Measurements from ENCODE around the gene SLC22A8.

Gene SLC22A8

DNA sequence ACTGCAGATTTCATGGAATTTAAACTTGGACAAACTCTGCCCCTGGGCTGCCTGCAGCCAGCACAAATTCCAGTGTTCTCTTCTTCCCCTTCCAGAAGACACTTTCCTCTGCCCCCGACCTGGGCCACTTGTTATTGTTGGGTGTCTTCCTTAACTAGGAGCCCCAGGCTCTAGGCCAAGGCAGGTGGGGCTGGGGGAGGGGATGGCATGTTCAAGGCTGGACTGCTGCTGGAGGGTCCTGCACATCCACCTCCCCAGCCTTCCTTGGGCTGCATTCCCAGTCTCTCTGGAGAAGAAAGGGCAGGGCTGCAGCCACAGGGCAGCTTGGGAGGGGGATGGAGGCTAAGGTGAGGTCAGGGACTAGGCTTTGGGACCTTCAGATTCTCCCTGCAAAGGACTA lies 19.4 kb downstream of the SLC22A8 start:
- H3K4me3 ChIP-seq (ENCODE audit: low read length) = no peak overlapping the region
- DNase-seq (ENCODE audit: low read depth, low spot score) = no peak

DNA sequence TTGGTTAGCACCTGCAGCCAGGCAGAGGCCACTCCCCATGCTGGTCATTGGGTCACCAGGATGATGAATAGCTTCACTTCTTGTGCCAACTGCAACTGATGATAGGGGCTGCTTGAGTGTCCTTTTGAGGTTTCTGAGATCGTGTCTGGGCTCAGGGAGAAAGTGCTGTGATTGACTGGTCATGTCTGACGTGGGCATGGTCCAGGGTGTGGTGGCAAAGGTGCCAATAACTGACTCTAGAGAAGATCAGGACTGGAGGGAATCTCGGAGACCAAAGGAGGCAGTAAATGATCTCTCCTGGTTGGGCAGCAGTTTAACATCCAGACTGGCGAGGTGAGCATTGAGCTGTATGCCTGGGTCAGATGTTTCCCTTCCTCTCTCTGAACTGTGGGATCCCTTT lies 20.9 kb downstream of the SLC22A8 start:
- no peak for DNase-seq (ENCODE audit: low read depth, low spot score)
- H3K4me3 ChIP-seq (ENCODE audit: low read length) = no peak overlapping the region

- no peak overlapping the region for H3K4me3 ChIP-seq (ENCODE audit: low read length)
- DNase-seq (ENCODE audit: low read depth, low spot score) = no peak
These were observed 27.4 kb downstream of the SLC22A8 start for GRCh38 chr11:62988276-62988675.

- no peak overlapping the region for H3K4me3 ChIP-seq (ENCODE audit: low read length)
- no peak for DNase-seq (ENCODE audit: low read depth, low spot score)
These were observed 30.4 kb downstream of the SLC22A8 start for GRCh38 chr11:62985041-62985750.

DNA sequence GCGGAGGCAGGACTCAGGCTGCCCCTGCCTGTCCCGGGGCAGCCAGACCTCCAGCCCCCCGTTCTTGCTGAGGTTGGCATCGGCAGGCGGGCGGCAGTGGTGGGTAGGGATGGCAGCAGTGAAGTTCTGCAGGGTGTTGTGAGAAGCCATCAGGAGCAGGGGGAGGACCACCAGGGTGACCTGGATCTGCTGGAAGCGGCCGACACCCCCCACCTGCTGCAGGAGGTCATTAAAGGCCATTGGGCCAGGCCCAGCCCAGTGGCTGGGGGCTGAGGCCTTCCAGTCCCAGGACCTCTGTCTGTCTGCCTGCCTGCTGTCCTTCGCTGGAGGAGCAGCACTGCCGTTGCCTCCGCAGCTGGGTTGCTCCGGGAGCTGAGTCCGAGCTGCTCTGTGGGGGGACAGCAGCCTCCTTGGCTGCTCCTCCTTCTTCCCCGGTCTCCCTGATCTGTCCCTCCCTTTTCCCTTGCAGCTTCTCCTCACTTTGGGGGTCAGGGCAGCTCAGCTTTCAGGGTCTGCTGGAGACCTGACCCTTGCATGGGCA lies 31.1 kb downstream of the SLC22A8 start, which contains the start of gene SLC22A6:
Gene SLC22A6 (minus strand): TSS at position 517 of the 541 bp plus-strand sequence. CDS start 277 bp downstream, at position 240.
- DNase-seq (ENCODE audit: low read depth, low spot score) = no peak
- H3K4me3 ChIP-seq (ENCODE audit: low read length) = no peak within 1 kb of the TSS

- no peak for DNase-seq (ENCODE audit: low read depth, low spot score)
These were observed 32.0 kb downstream of the SLC22A8 start for GRCh38 chr11:62983536-62984199.

GRCh38 chr11:62981743-62982142 lies 33.9 kb downstream of the SLC22A8 start:
- DNase-seq (ENCODE audit: low read depth, low spot score) = no peak
- H3K4me3 ChIP-seq (ENCODE audit: low read length) = no peak overlapping the region

More at GRCh38 chr11:62983536-62984199, 32.0 kb downstream of the SLC22A8 start:
- no peak overlapping the region for H3K4me3 ChIP-seq (ENCODE audit: low read length)

GRCh38 chr11:62980133-62980760 lies 35.4 kb downstream of the SLC22A8 start:
- DNase-seq (ENCODE audit: low read depth, low spot score) = peak; percentile 15
- no peak overlapping the region for H3K4me3 ChIP-seq (ENCODE audit: low read length)

DNA sequence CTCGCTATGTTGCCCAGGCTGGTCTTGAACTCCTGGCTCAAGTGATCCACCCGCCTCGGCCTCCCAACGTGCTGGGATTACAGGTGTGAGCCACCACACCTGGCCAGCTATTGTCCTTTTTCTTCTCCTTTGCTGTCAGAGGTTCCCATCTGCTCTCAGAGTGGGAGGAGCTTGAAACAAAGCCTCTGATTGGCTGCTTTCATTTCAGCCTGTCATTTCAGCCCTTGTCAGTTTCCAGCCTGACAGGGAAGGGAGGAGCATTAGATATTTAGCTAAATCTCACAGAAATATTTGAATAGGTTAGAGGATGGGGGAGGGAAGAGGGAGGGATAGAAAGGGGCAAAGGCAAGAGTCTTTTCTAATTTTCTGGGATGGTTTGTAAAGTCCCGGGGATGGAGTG lies 39.5 kb downstream of the SLC22A8 start:
- H3K4me3 ChIP-seq (ENCODE audit: low read length) = no peak overlapping the region
- DNase-seq (ENCODE audit: low read depth, low spot score) = no peak

- H3K4me3 ChIP-seq (ENCODE audit: low read length) = no peak overlapping the region
- DNase-seq (ENCODE audit: low read depth, low spot score) = peak; percentile 23
These were observed 40.7 kb downstream of the SLC22A8 start for GRCh38 chr11:62974848-62975522.

DNA sequence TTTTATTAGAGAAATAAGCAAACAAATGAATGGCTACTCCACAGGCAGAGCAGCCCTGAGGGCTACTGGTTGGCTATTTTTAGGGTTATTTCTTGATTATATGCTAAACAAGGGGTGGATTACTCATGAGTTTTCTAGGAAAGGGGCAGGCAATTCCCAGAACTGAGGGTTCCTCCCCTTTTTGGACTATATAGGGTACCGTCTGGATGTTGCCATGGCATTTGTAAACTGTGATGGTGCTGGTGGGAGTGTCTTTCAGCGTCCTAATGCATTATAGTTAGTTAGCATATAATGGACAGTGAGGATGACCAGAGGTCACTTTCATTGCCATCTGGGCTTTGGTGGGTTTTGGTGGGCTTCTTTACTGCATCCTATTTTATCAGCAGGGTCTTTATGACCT lies 50.1 kb downstream of the SLC22A8 start:
- no peak overlapping the region for H3K4me3 ChIP-seq (ENCODE audit: low read length)
- no peak for DNase-seq (ENCODE audit: low read depth, low spot score)

- DNase-seq (ENCODE audit: low read depth, low spot score) = no peak
- H3K4me3 ChIP-seq (ENCODE audit: low read length) = no peak overlapping the region
These were observed 53.2 kb downstream of the SLC22A8 start for GRCh38 chr11:62962391-62962790.

GRCh38 chr11:62961017-62961570 lies 54.5 kb downstream of the SLC22A8 start:
- H3K4me3 ChIP-seq (ENCODE audit: low read length) = no peak overlapping the region
- DNase-seq (ENCODE audit: low read depth, low spot score) = no peak

- H3K4me3 ChIP-seq (ENCODE audit: low read length) = no peak overlapping the region
- no peak for DNase-seq (ENCODE audit: low read depth, low spot score)
These were observed 56.1 kb downstream of the SLC22A8 start for GRCh38 chr11:62959422-62959980.

GRCh38 chr11:62958547-62959421 lies 56.9 kb downstream of the SLC22A8 start:
- no peak for DNase-seq (ENCODE audit: low read depth, low spot score)

DNA sequence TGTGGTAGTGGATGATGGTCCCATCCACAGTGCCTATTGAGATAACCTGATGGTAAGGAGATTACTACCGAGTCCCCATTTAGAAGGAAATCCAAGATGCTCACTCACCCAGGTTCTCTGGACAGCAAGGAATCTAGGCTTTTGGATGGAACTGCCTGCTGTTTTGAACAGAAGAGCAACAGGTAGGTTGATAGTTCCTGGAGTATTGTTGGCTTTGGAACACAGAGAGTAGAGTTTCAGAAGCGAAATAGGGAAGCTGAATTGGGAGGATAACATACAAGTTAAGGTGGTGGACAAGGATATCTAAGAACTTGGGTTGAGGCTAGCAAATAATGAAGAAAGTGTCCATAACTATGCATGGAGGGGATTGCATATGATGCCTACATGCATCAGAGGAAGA lies 58.5 kb downstream of the SLC22A8 start:
- no peak overlapping the region for H3K4me3 ChIP-seq (ENCODE audit: low read length)
- no peak for DNase-seq (ENCODE audit: low read depth, low spot score)

More at GRCh38 chr11:62958547-62959421, 56.9 kb downstream of the SLC22A8 start:
- H3K4me3 ChIP-seq (ENCODE audit: low read length) = no peak overlapping the region

- no peak for DNase-seq (ENCODE audit: low read depth, low spot score)
These were observed 61.2 kb downstream of the SLC22A8 start for GRCh38 chr11:62954478-62954877.

DNA sequence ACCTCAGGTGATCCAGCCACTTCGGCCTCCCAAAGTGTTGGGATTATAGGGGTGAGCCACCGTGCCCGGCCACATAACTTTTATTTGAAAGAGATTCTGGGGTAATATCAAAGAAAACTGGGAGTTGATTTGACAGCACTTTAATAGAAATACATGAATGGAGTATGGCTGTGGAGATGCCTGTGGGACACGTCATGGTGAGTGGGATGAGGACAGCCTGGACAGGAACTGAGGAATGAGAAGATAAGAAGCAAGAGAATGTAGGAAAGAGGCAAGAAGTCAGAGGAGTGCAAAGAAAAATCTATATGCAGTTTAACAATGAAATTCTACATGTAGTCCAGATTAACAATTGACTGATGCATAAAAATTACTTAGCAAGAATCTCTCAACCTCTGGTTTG lies 61.8 kb downstream of the SLC22A8 start:
- DNase-seq (ENCODE audit: low read depth, low spot score) = no peak
- no peak overlapping the region for H3K4me3 ChIP-seq (ENCODE audit: low read length)

More at GRCh38 chr11:62954478-62954877, 61.2 kb downstream of the SLC22A8 start:
- no peak overlapping the region for H3K4me3 ChIP-seq (ENCODE audit: low read length)

All from Jurkat, Clone E6-1 (cell line).